ENCODE data around the gene CDC40. TPM values are rescaled to one million over a fixed set of nuclear protein-coding genes. Genes with fewer than 3 reads are reported as not detected.
A peak's percentile ranks its signal among the peaks of the same experiment; 100 is the strongest.

The CDC40 gene
- total RNA-seq, 2 experiments from 2014 or later, result 25.5 to 26.0 TPM

DNA sequence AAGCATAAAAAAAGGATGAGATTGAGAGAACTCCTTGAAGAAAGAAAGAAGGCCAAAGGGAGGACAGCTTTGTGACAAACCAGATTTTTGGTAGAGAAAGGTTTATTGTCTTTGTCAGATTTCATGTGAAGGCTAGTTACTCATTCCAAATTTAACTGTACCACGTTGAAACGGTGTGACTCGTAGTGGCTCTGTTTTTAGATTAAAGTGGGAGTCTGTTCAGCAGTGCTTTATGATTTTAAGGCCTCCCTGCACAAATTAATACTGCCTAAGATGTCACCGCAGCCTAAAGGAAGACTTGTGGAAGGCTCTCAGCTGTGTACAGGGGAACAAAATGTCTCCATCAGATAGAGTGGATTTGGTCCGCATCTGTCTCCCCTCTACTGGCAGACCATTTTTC lies 35.9 kb downstream of the CDC40 start:
- ATAC-seq, result no peak
- H3K9me3 Mint-ChIP-seq, result no peaks in the 10 kb centered on the region
- peaks cover 8% of the 10 kb centered on the region for H3K4me1 Mint-ChIP-seq (ENCODE audit: low read depth)
- DNase-seq, result no peak
- TF ChIP-seq, protein P1, sequence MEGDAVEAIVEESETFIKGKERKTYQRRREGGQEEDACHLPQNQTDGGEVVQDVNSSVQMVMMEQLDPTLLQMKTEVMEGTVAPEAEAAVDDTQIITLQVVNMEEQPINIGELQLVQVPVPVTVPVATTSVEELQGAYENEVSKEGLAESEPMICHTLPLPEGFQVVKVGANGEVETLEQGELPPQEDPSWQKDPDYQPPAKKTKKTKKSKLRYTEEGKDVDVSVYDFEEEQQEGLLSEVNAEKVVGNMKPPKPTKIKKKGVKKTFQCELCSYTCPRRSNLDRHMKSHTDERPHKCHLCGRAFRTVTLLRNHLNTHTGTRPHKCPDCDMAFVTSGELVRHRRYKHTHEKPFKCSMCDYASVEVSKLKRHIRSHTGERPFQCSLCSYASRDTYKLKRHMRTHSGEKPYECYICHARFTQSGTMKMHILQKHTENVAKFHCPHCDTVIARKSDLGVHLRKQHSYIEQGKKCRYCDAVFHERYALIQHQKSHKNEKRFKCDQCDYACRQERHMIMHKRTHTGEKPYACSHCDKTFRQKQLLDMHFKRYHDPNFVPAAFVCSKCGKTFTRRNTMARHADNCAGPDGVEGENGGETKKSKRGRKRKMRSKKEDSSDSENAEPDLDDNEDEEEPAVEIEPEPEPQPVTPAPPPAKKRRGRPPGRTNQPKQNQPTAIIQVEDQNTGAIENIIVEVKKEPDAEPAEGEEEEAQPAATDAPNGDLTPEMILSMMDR (IDR thresholded peaks at IDR 0.05), result no peak
- intact Hi-C loops (cut with micrococcal nuclease), result no loop called here
- ChIA-PET CTCF (interaction anchor here (1.3 kb wide), 1 partner anchor 9 kb away, joined by 3 read pairs; no protein-coding TSS in a partner anchor), POLR2A (interaction anchor here (1.1 kb wide), 1 partner anchor 11 kb away, joined by 3 read pairs; no protein-coding TSS in a partner anchor)
- peaks cover 46% of the 10 kb centered on the region for H3K36me3 Mint-ChIP-seq (ENCODE audit: low read depth)
- H3K4me3 Mint-ChIP-seq, result no peak overlapping the region
- H3K27ac Mint-ChIP-seq, result peak overlapping the region; percentile 21
- H3K27me3 Mint-ChIP-seq, result no peaks in the 10 kb centered on the region

DNA sequence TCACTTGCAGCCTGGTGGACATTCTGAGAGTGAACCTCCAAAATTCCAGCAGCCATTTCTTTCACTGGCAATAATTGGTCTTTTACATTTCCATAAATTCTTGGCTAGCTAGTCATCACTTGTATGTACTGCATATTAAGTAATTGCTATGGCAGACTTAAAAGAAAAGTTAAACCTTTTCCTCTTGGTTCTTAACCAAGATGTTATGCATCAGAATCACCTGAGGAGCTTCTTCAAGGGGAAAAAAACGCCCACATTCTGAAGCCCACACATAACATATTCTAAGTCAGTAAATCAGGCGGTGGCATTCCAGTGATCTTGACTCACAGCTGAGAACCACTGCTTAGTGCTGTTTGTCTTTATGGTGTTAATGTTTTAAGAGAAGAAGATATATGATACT lies 37.0 kb downstream of the CDC40 start:
- ChIA-PET CTCF (interaction anchor here (1.3 to 2.0 kb wide), 2 partner anchors 10 to 177 kb away, joined by 3 to 7 read pairs; no protein-coding TSS in a partner anchor), POLR2A (no interaction called here)
- intact Hi-C loops (cut with micrococcal nuclease), result no loop called here
- Mint-ChIP-seq H3K4me1 (ENCODE audit: low read depth) (peaks cover 8% of the 10 kb centered on the region), H3K27ac (no peak overlapping the region), H3K4me3 (no peak overlapping the region), H3K36me3 (ENCODE audit: low read depth) (peaks cover 44% of the 10 kb centered on the region), H3K27me3 (no peaks in the 10 kb centered on the region), H3K9me3 (no peaks in the 10 kb centered on the region)
- TF ChIP-seq, protein P1 (IDR thresholded peaks at IDR 0.05), result no peak
- ATAC-seq (no peak), DNase-seq (peak; percentile 19)

DNA sequence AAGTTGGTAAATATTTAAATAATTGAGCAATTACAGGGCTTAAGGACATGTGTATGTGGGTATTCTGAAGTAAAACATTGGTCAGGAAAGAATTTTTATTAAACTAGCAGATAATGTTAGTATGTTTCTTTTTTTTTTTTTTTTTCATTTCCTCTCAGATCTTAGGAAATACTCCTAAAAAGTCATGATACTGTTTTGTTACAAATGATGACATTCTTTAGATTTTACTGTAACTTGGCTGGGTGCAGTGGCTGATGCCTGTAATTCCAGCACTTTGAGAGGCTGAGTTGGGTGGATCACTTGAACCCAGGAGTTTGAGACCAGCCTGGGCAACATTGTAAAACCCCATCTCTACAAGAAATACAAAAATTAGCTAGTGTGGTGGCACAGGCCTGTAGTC lies 41.5 kb downstream of the CDC40 start:
- H3K27ac Mint-ChIP-seq, result no peak overlapping the region
- H3K4me1 Mint-ChIP-seq (ENCODE audit: low read depth), result peaks cover 6% of the 10 kb centered on the region
- DNase-seq (no peak), ATAC-seq (no peak)
- ChIA-PET POLR2A (interaction anchor here (0.6 kb wide), 1 partner anchor 72 kb away, joined by 5 read pairs; no protein-coding TSS in a partner anchor), CTCF (interaction anchor here (1.4 kb wide), 1 partner anchor 15 kb away, joined by 3 read pairs; no protein-coding TSS in a partner anchor)
- no peak overlapping the region for H3K4me3 Mint-ChIP-seq
- no peaks in the 10 kb centered on the region for H3K27me3 Mint-ChIP-seq
- H3K36me3 Mint-ChIP-seq (ENCODE audit: low read depth), result peaks cover 32% of the 10 kb centered on the region
- H3K9me3 Mint-ChIP-seq, result no peaks in the 10 kb centered on the region
- intact Hi-C loops (cut with micrococcal nuclease), result no loop called here
- TF ChIP-seq, protein P1 (IDR thresholded peaks at IDR 0.05), result no peak

DNA sequence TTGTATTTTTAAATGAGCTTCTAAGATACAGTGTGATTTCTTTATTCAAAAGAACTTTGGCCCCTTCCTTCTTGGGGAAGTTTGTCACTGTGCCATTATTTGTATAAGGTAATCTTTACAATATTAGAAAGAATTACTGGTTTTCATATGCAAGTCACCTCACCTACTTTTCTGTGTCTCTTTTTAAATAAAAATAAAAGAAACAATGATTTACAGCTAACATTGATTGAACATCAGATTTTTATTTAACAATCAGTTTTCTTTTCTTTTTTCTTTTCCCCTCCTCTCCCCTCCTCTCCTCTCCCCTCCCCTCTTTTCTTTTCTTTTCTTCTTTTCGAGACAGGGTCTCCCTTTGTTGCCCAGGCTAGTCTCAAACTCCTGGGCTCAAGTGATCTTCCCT lies 46.0 kb downstream of the CDC40 start:
- intact Hi-C loops (cut with micrococcal nuclease), result no loop called here
- no peaks in the 10 kb centered on the region for H3K4me1 Mint-ChIP-seq (ENCODE audit: low read depth)
- no peak overlapping the region for H3K4me3 Mint-ChIP-seq
- H3K36me3 Mint-ChIP-seq (ENCODE audit: low read depth), result peaks cover 21% of the 10 kb centered on the region
- TF ChIP-seq, protein P1 (IDR thresholded peaks at IDR 0.05), result no peak
- H3K9me3 Mint-ChIP-seq, result no peaks in the 10 kb centered on the region
- POLR2A ChIA-PET, result no interaction called here
- no peak for DNase-seq
- no peaks in the 10 kb centered on the region for H3K27me3 Mint-ChIP-seq
- no peak overlapping the region for H3K27ac Mint-ChIP-seq
- CTCF ChIA-PET, result no interaction called here
- no peak for ATAC-seq

DNA sequence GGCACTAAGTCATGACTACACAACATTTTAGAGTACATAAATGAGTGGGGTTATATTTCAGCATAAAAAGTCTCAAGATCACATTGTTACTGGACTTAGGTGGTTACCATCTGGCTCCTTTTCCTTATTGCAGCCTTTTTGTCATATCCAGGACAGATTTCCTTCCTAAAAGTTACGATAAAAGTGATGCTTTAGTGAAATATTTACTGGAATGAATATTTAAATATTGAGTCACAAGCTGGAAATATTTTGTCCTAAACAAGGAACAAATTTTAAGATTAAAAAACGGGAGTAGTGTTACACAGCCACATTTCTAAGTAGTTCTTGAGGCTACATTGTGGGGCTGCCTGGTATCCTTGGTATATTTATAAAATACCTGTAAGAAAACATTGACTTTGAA lies 52.2 kb downstream of the CDC40 start:
- ChIA-PET CTCF (no interaction called here), POLR2A (no interaction called here)
- Mint-ChIP-seq H3K4me1 (ENCODE audit: low read depth) (peaks cover 17% of the 10 kb centered on the region), H3K27ac (no peak overlapping the region), H3K4me3 (no peak overlapping the region), H3K36me3 (ENCODE audit: low read depth) (peaks cover 20% of the 10 kb centered on the region), H3K27me3 (no peaks in the 10 kb centered on the region), H3K9me3 (no peaks in the 10 kb centered on the region)
- intact Hi-C loops (cut with micrococcal nuclease), result no loop called here
- ATAC-seq (no peak), DNase-seq (no peak)
- TF ChIP-seq, protein P1 (IDR thresholded peaks at IDR 0.05), result no peak

Measured in activated CD8-positive, alpha-beta T cell treated with anti-CD3 and anti-CD28 coated beads for 36 hours (primary cell).